AG04450 (cell line): ENCODE measurements around the gene TMEM150B. TPM values are rescaled to one million over a fixed set of nuclear protein-coding genes. Genes with fewer than 3 reads are reported as not detected.
A peak's percentile ranks its signal among the peaks of the same experiment; 100 is the strongest.

Experiments
- CTCF ChIA-PET: fragments of 300-600, 350-600 bp; formaldehyde crosslinking; extraction: SDS; loops from one replicate; lab custom pipeline; 2022; ENCODE audit warnings: antibody characterized with exemption, inconsistent platforms; lab: Charles Lee
- POLR2A ChIA-PET: fragments of 350-600 bp; formaldehyde crosslinking; extraction: SDS; loops from one replicate; lab custom pipeline; 2021; ENCODE audit warnings: antibody characterized with exemption, inconsistent platforms; lab: Yijun Ruan, JAX
- DNase-seq: peaks from one replicate; pipeline ENCODE4 v3.0.0-alpha.2; 2011; ENCODE audit warnings: low read depth, low spot score
- H3K27ac ChIP-seq: one replicate; pipeline ENCODE4 v1.5.1; 2012; ENCODE audit warnings: low read depth, low read length, control low read depth
- H3K27me3 ChIP-seq: one replicate; pipeline ENCODE4 v1.6.0; 2012; ENCODE audit warnings: low read length; ENCODE audit not compliant: control insufficient read depth, insufficient read depth
- H3K4me3 ChIP-seq: 2 replicates; pipeline ENCODE4 v1.5.1; 2011; ENCODE audit warnings: mild to moderate bottlenecking, low read depth, low read length, control low read depth
- H3K9me3 ChIP-seq: 2 replicates; pipeline ENCODE4 v1.5.1; 2012; ENCODE audit warnings: low read length; ENCODE audit not compliant: control insufficient read depth, insufficient read depth
- CTCF ChIP-seq: IDR thresholded peaks from 2 replicates; pipeline ENCODE4 v1.5.1; 2011; ENCODE audit warnings: low read depth, low read length, control low read depth, inconsistent platforms
- polyA plus RNA-seq: library from polyadenylated mRNA; depleted of rRNA; stranded (reverse); fragments of >200 nt; gene quantifications from 2 replicates; pipeline ENCODE4 v1.2.3, GENCODE V29; 2011

TMEM150B gene
- polyA plus RNA-seq, 1 experiment = not detected

- DNase-seq = no peak
- ChIA-PET POLR2A (interaction anchor here (0.6 to 0.9 kb wide), 2 partner anchors 28 to 88 kb away, joined by 4 read pairs; partner anchors contain the start of gene PPP6R1), CTCF (no interaction called here)
- Histone ChIP-seq H3K4me3 (no peak overlapping the region), H3K27ac (no peak overlapping the region), H3K9me3 (no peaks in the 10 kb centered on the region; the same call in 1 of the 2 replicates), H3K27me3 (no peaks in the 10 kb centered on the region)
- TF ChIP-seq CTCF = no peak
These were observed 37.6 kb downstream of the TMEM150B start for GRCh38 chr19:55287361-55288079.

- POLR2A ChIA-PET = no interaction called here
These were observed 39.8 kb downstream of the TMEM150B start for GRCh38 chr19:55285229-55285890.

GRCh38 chr19:55284405-55285058, 40.6 kb downstream of the TMEM150B start:
- H3K9me3 ChIP-seq = no peaks in the 10 kb centered on the region; the same call in 1 of the 2 replicates
- H3K27ac ChIP-seq = no peak overlapping the region
- no peak for TF ChIP-seq CTCF
- no peaks in the 10 kb centered on the region for H3K27me3 ChIP-seq
- DNase-seq = no peak
- H3K4me3 ChIP-seq = peak overlapping the region; percentile 61
- POLR2A ChIA-PET = no interaction called here
- CTCF ChIA-PET = no interaction called here

More at GRCh38 chr19:55285229-55285890, 39.8 kb downstream of the TMEM150B start:
- CTCF ChIA-PET = no interaction called here
- no peak for DNase-seq
- peak overlapping the region; percentile 61 for H3K4me3 ChIP-seq
- TF ChIP-seq CTCF = no peak
- no peaks in the 10 kb centered on the region for H3K27me3 ChIP-seq
- no peaks in the 10 kb centered on the region; the same call in 1 of the 2 replicates for H3K9me3 ChIP-seq
- H3K27ac ChIP-seq = no peak overlapping the region

- CTCF ChIA-PET = interaction anchor here (1.4 to 2.1 kb wide), 2 partner anchors 8 to 18 kb away, joined by 5 to 7 read pairs; no protein-coding TSS in a partner anchor
- DNase-seq = no peak
- H3K9me3 ChIP-seq = no peaks in the 10 kb centered on the region; the same call in 1 of the 2 replicates
- POLR2A ChIA-PET = interaction anchor here (0.6 to 2.5 kb wide), 3 partner anchors 25 to 100 kb away, joined by 3 to 6 read pairs (median 3); partner anchors contain the start of gene PPP6R1
- H3K27ac ChIP-seq = no peak within 1 kb of the TSS
- peak within 1 kb of the TSS; percentile 61 for H3K4me3 ChIP-seq
- no peak for TF ChIP-seq CTCF
- H3K27me3 ChIP-seq = no peaks in the 10 kb centered on the region
These were observed 41.4 kb downstream of the TMEM150B start, which contains the start of gene BRSK1 for GRCh38 chr19:55283548-55284377. Gene BRSK1 (plus strand): TSS chr19:55283997. CDS start chr19:55284443, 446 bp downstream.
